ENCODE measurements around the gene SIRT7. TPM values are rescaled to one million over a fixed set of nuclear protein-coding genes. Genes with fewer than 3 reads are reported as not detected.

SIRT7 gene
- total and polyA plus RNA-seq, 7 donors = 11.4 to 62.2 (median 28.8) TPM

GRCh38 chr17:81869221-81870130 is 48.5 kb downstream of the SIRT7 start:
- peak; percentile 73 for DNase-seq
- Histone ChIP-seq H3K36me3 (peaks cover 8 to 32% (median 18%) of the 10 kb centered on the region in 4 donors), H3K27me3 (no peaks in the 10 kb centered on the region), H3K9me3 (no peaks in the 10 kb centered on the region), H3K27ac (peak overlapping the region; percentile 98 to 100 (median 99)), H3K4me3 (peak overlapping the region; percentile 37 to 99 (median 84)), H3K4me1 (peaks cover 0 to 63% (median 55%) of the 10 kb centered on the region in 4 donors)
- TF ChIP-seq POLR2A (IDR thresholded peaks at IDR 0.05) (no peak), CTCF (IDR thresholded peaks at IDR 0.05) (peak; percentile 82 to 96 (median 90)), POLR2AphosphoS5 (IDR thresholded peaks at IDR 0.05) (no peak), EP300 (IDR thresholded peaks at IDR 0.05) (no peak)
- WGBS, 2 donors = 27 to 37% methylated on average over 52 of the region's 52 CpGs
- intact Hi-C loops (cut with DNase I) = loop anchor here (2.0 to 5.0 kb wide), 4 partner anchors 21 to 228 kb away; partner anchors contain the start of genes ALYREF, ANAPC11, FASN and MAFG

- no peak overlapping the region for H3K4me3 ChIP-seq
- H3K27ac ChIP-seq = peak overlapping the region; percentile 98 to 100 (median 99)
- no peaks in the 10 kb centered on the region for H3K27me3 ChIP-seq
- intact Hi-C loops (cut with DNase I) = no loop called here
- 61 to 72% methylated on average over 30 of the region's 30 CpGs for WGBS, 2 donors
- no peaks in the 10 kb centered on the region for H3K9me3 ChIP-seq
- H3K4me1 ChIP-seq = peaks cover 0 to 69% (median 55%) of the 10 kb centered on the region in 4 donors
- DNase-seq = peak; percentile 84
- TF ChIP-seq POLR2A (IDR thresholded peaks at IDR 0.05) = no peak
- TF ChIP-seq CTCF (IDR thresholded peaks at IDR 0.05) = no peak
- TF ChIP-seq EP300 (IDR thresholded peaks at IDR 0.05) = no peak
- no peak for TF ChIP-seq POLR2AphosphoS5 (IDR thresholded peaks at IDR 0.05)
- H3K36me3 ChIP-seq = peaks cover 8 to 39% (median 18%) of the 10 kb centered on the region in 4 donors
These were observed 49.2 kb downstream of the SIRT7 start for GRCh38 chr17:81868674-81869220.

- intact Hi-C loops (cut with DNase I) = no loop called here
- Histone ChIP-seq H3K27ac (peak overlapping the region; percentile 98 to 100 (median 99)), H3K4me1 (peaks cover 0 to 71% (median 55%) of the 10 kb centered on the region in 4 donors), H3K27me3 (no peaks in the 10 kb centered on the region), H3K4me3 (no peak overlapping the region), H3K36me3 (peaks cover 8 to 39% (median 18%) of the 10 kb centered on the region in 4 donors), H3K9me3 (no peaks in the 10 kb centered on the region)
- no peak for DNase-seq
- 40 to 66% methylated on average over 28 of the region's 28 CpGs for WGBS, 2 donors
- TF ChIP-seq POLR2AphosphoS5 (IDR thresholded peaks at IDR 0.05) (peak in 1 of 4 donors; percentile 11), POLR2A (IDR thresholded peaks at IDR 0.05) (no peak)
These were observed 49.8 kb downstream of the SIRT7 start for GRCh38 chr17:81867991-81868673.

GRCh38 chr17:81867170-81867990 is 50.6 kb downstream of the SIRT7 start:
- no peaks in the 10 kb centered on the region for H3K9me3 ChIP-seq
- TF ChIP-seq POLR2AphosphoS5 (IDR thresholded peaks at IDR 0.05) = peak in 2 of 4 donors; percentile 11 to 44
- no peak for TF ChIP-seq CTCF (IDR thresholded peaks at IDR 0.05)
- DNase-seq = no peak
- H3K27me3 ChIP-seq = no peaks in the 10 kb centered on the region
- H3K4me3 ChIP-seq = no peak overlapping the region
- peaks cover 0 to 70% (median 51%) of the 10 kb centered on the region in 4 donors for H3K4me1 ChIP-seq
- H3K27ac ChIP-seq = peak overlapping the region; percentile 98 to 100 (median 99)
- peaks cover 8 to 39% (median 18%) of the 10 kb centered on the region in 4 donors for H3K36me3 ChIP-seq
- intact Hi-C loops (cut with DNase I) = no loop called here
- 25 to 49% methylated on average over 23 of the region's 23 CpGs for WGBS, 2 donors
